ENCODE measurements around the gene STK25.

DNA sequence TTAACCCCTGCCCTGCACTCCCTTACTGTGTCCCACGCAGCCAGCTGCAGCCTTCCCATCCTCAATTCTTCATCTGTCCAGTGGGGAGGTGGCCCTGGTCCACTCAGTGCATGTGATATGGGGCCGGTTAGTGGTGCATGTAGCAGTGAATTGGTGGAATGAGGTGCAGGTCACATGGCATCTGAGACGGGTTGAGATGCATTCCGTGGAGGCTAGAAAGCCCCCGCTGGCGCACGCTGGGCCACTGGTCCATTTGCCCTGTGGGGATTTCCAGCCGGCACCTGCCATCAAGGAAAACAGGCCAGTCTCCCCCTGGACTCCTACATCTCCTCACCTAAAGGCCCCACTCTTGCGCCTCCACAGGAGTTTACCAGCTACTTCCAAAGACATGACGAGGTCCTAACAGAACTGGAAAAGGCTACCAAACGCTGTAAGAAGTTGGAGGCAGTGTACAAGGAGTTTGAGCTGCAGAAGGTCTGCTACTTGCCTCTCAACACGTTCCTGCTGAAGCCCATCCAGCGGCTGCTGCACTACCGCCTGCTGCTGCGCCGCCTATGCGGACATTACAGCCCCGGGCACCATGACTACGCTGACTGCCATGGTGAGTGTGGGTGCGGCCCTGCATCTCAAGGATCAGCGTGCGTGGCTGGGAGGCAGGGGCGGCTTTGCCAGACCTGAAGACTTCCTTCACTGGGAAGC lies 40.5 kb downstream of the STK25 start:
- TF ChIP-seq CTCF (tag by site-specific recombination; IDR thresholded peaks at IDR 0.05) (no peak), ZBTB10 (tag by site-specific recombination; IDR thresholded peaks at IDR 0.05) (no peak), ZNF24 (tag by site-specific recombination; IDR thresholded peaks at IDR 0.05) (no peak), ZNF768 (tag by site-specific recombination; IDR thresholded peaks at IDR 0.05) (no peak), SP2 (tag by site-specific recombination; IDR thresholded peaks at IDR 0.05) (no peak), ZNF274 (IDR thresholded peaks at IDR 0.05; ENCODE audit: low read length) (no peak), ZNF274 (tag by site-specific recombination; IDR thresholded peaks at IDR 0.05; ENCODE audit: borderline replicate concordance) (no peak), ZNF580 (tag by site-specific recombination; IDR thresholded peaks at IDR 0.05) (no peak), ZBTB8A (tag by site-specific recombination; IDR thresholded peaks at IDR 0.05) (no peak), REST (tag by site-specific recombination; IDR thresholded peaks at IDR 0.05) (no peak), TRIM28 (IDR thresholded peaks at IDR 0.05; ENCODE audit: borderline replicate concordance, low read length) (no peak)
